Pons (tissue), 1 donor: ENCODE data around the gene TECR.
"Not testable (repeated sequence)": the region's sequence is repeated elsewhere in the genome, so short reads cannot be mapped to it uniquely, and the experiment has no call there.

Source experiments
- DNase-seq: peaks from one replicate; pipeline ENCODE4 v3.0.0-alpha.2; 2016; ENCODE audit warnings: low spot score

TECR gene

GRCh38 chr19:14540741-14541525, 11.5 kb downstream of the TECR start:
- no peak for DNase-seq

DNA sequence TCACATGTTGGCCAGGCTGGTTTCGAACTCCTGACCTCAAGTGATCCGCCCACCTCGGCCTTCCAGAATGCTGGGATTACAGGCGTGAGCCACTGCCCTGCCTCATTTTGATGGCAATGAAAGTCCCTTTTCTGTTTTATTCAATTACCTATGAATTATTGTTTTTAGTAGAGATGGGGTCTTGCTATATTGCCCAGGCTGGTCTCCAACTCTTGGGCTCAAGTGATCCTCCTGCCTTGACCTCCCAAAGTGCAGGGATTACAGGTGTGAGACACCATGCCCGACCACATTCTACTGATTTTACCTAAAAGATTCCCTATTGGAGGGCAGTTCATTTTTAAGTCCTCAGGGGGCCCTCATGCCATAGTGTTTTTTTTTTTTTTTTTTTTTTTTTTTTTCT, 12.6 kb downstream of the TECR start:
- DNase-seq: not testable (repeated sequence)

DNA sequence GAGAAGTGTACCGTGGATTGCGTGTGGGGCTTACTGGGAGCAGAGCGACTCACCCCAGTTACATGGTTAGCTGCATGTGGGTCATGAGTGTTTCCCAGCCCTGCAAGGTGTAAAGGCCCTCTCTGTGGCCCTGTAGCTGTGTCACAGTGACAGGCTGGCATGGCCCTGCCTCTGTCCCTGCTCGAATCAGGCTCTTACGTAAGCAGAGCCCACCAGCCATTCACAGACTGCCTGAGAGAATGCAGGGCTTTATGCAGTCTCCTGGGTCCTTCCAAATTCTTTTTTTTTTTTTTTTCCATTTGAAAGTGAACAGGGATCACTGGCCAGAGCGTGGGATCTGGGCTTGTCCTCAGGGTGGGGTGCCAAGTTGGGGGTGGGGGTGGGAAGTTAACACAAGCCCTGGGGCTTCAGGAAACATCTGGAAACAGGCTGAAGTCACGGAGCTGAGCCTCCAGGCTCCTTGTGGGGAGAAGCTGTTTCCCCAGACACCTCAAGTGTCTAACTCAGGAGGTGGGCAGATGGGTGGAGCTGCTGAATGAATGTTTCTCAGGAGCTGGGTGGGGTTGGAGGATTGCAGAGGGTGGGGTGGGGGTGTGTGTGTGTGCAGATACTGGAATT, 13.4 kb downstream of the TECR start:
- no peak for DNase-seq

DNA sequence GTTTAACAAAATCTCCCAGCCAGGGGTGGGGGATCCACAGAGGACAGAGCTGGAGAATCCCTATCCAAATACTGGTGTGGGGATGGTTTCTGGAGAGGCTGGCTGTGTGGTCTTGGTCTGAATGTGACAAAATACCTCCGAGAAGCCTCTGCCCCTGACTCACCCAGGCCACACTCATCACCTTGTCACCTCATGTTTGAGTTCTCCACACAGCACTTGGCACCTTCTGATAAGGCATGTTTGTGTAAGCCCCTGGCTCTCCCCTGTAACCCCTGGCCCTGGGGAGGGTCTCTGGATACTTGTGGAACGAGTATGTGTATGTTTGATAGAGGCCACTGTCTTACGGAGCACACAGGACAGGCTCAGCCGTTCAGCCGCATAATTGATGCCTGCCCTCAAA, 14.7 kb downstream of the TECR start:
- no peak for DNase-seq

DNA sequence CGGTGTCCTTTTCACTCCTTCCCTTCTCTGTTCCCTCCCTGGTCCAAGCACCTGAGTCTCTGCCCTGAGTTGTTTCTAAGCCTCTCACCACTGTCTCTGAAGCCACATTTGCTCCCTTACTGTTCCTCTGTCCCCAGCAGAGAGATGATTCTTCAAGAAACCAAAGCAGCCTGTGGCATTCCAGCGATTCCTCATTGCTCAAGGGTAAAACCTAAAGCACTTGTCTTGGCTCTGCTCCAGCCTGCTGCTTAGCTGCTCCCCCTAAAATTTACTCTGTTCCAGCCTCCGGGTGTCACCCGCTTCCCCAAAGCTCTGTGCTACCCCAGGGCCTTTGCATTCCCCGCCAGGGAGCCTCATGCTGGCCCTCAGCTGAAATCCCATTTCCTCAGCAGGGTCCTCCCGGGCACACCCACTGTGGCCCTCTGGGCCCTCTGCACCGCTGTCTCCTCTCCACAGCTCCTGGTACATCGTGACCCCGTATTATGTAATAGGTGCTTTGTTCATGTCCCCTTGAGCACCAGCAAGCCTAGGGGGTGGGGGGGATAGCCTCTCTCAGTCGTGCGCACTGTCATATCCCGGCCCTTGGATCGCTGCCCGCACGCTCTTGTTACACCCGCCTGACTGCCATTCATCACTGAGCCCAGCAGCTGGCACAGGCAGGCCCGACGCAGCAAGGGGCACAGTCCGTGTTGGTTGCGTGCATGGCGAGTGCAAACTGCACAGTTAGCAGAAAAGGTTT, 15.8 kb downstream of the TECR start:
- DNase-seq: peak; percentile 96

- DNase-seq: no peak
Measured at GRCh38 chr19:14545716-14546082, 16.3 kb downstream of the TECR start.

DNA sequence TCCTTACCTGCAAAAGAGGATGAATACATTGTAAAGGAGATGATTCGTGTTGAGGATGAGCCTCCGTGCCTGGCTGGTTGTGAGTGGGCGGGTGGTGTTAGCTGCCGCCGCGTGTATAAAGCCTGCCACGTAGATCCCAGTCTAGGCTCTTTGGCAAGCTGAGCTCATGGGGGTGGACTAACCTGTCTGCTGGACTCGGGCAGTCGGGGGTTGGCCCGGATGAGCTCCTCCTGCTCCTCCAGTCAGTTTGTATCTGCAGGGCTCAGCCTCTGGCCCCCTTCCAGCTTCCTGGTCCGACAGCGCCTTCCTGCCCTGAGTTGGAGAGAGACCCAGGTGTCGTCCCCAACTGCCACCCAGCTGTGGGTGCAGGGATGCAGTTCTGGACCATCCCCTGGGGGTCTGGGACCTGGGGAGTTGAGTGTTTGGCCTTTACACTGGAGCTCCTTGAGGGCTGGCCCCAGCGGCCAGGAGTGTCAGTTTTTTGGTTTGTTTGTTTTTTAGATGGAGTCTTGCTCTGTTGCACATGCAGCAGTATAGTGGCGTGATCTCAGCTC, 20.9 kb downstream of the TECR start:
- no peak for DNase-seq

GRCh38 chr19:14551134-14552005, 22.0 kb downstream of the TECR start:
- peak; percentile 72 for DNase-seq

GRCh38 chr19:14552006-14552360, 22.6 kb downstream of the TECR start:
- not testable (repeated sequence) for DNase-seq

GRCh38 chr19:14553042-14553938, 23.9 kb downstream of the TECR start:
- no peak for DNase-seq

DNA sequence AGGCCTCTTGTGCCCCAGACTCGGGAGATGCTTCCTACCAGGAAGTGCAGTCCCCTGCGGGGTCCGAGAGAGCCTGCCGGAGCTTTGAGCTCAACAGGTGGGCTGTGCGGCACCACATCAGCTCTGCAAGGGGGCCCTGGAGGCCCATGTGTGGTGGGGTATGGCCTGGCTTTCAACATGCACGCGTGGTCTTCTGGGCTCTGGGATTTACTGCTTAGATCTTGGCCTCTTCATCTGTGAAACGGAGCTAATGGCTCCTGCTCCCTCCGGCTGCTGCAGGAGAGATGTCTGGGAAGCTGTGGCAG, 24.5 kb downstream of the TECR start:
- DNase-seq: no peak

GRCh38 chr19:14554382-14554812, 25.0 kb downstream of the TECR start:
- peak; percentile 65 for DNase-seq

DNA sequence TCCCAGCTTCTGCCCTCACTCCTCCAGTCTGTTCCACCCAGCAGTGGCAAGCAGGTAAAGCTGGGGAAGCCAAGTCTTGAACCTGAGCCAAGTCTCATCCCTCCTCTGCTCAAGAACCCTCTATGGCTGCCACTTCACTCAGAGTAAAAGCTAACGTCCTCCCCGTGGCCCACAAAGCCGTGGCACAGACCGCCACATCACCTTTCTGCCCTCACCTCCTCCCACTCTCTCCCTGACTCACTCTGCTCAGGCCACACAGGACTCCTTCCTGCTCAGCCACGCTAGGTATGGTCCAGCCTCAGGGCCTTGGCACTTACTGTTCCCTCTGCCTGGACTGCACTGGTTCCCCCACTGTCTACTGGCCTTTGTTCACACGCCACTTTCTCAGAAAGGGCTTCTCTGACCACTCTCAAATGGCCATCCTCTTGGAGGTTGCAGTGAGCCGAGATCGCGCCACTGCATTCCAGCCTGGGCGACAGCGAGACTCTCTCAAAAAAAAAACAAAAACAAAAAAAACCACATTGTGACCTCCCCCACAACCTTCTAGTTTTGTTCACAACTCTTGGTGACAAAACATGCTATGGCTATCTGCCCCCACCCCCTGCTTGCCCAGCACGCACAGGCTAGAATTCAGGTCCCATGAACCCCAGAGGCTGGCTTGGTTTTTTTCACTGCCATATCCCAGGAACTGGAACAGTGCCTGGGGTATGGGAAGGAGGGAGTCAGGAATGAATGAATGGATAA, 26.7 kb downstream of the TECR start:
- no peak for DNase-seq

- DNase-seq: peak; percentile 75
Measured at GRCh38 chr19:14556662-14557188, 27.3 kb downstream of the TECR start.

GRCh38 chr19:14558370-14559066, 29.1 kb downstream of the TECR start:
- DNase-seq: peak; percentile 0

DNA sequence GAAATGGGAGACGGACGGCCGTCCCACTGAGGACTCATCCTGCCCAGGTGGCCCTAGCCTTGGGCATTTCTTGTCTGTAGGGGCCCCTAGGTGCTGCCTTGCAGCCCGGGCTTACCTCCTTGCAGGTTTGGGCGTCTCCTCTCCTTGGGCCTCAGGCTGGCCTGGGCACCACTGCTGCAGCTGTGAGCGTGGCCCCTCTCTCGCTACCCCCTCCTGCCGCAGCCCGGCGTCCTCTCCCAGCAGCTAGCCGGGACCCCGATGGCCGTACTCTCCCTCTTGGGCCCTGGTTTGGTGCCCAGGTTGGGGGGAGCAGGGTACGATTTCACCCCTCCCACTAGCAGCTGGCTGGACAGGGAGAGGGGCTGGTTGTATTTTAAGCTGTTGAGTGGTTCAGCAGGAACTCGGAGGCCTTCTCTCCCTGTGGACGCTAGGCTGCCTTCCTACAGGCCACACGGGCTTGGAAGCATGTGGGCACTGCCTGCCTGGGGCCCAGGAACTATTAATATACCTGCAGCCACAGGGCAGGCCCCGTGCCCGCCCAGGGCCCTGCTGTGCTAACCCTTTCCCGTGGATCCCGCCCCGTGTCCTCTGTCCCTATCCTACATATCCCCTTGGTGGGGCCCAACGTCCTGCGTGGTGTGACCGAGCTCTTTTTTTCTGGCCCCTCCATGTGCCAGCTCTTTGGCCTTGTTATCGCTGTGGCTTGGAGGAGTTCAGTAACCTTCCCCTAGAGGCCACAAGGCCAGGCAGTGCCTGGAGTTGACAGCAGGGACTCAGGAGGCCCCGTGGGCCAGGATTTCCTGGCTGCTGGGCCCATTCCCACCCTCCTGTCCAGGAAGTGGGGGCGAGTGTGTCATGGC, 30.8 kb downstream of the TECR start:
- DNase-seq: peak; percentile 0

GRCh38 chr19:14560776-14561108, 31.3 kb downstream of the TECR start:
- peak; percentile 0 for DNase-seq

- no peak for DNase-seq
Measured at GRCh38 chr19:14561249-14561648, 31.9 kb downstream of the TECR start.
